Left cardiac atrium (tissue), 4 donors: ENCODE data around the gene LILRB3. TPM values are rescaled to one million over a fixed set of nuclear protein-coding genes. Genes with fewer than 3 reads are reported as not detected.
"Not testable (repeated sequence)": the region's sequence is repeated elsewhere in the genome, so short reads cannot be mapped to it uniquely, and the experiment has no call there.

ENCODE experiments used
- ATAC-seq, 2 donors: fragments of 200-7000 bp; cut with Tn5 transposase; one replicate each; pipeline ENCODE4 v1.9.1; 2020; ENCODE audit warnings: mild to moderate bottlenecking in 2 of 2, moderate library complexity in 2 of 2
- DNase-seq: peaks from one replicate; pipeline ENCODE4 v3.0.0-alpha.2; 2020
- intact Hi-C, 2 donors: fragments of 100-400 bp; cut with DNase I; formaldehyde crosslinking; loops; one replicate each; pipeline versions ENCODE4 v1.14.1 to v1.15.1; 2022 to 2023
- total RNA-seq, 2 donors: library from RNA; stranded (reverse); fragmentation: NEBNext Ultra II Directional; extraction: Animal tissue kit (Norgen Biotek cat#: 25700); gene quantifications; one replicate each; pipeline ENCODE4 v1.2.1, GENCODE V29; 2021
- donor health status: DM: no; HTN: yes; CAD: no.
- donor health status: DM: no; HTN: yes; CAD: no; lungs with severe emphysema.
- donor health status: DM: yes; HTN: yes; CAD: no.
- donor health status: Dilated cardiomyopathy.

Gene LILRB3
- total RNA-seq, 2 donors from 2014 or later: 8.5 to 10.5 TPM

DNA sequence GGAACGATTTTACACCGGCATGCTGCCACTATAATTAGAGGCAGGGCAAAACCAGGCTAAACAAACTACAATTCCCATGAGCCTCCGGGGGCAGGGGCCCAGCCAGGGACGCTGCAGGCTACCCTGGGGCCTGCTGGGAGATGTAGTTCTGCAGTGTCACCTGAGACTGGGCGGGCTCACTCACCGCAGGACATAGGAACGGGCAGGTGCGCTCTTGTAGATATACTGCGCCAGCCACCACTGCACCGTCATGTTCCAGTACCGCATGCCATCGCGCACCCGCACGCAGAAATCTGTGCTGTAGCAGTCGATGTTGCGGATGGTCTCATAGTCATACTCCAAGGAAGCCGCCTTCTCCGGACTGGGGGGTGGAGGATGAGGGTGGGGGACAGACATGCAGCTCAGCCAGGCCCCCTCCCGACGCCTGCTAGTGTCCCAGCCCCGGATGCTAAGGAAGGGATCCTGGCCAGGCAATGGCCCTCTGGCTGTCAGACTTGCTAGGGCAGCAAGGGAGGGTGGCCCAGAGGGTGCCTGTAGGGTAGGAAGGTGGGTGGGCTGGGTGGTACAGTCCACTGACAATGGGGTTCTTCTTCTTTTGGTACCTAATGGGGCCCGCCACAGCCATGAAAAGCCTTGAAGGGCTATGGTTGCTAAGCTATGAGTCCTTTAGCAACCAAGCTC is 44.1 kb downstream of the LILRB3 start:
- intact Hi-C loops: no loop called here
- DNase-seq (no peak), ATAC-seq (peak; percentile 74 to 81)

GRCh38 chr19:54173951-54174834 is 48.6 kb downstream of the LILRB3 start:
- intact Hi-C loops: no loop called here
- DNase-seq (no peak), ATAC-seq (no peak)

- no peak for DNase-seq
- intact Hi-C loops: no loop called here
Observed at GRCh38 chr19:54173359-54173699, 49.5 kb downstream of the LILRB3 start.

GRCh38 chr19:54172471-54173358 is 50.1 kb downstream of the LILRB3 start, which contains the start of gene TMC4:
TMC4 (minus strand) TSS chr19:54173160; CDS start chr19:54173117, 43 bp downstream.
- DNase-seq (no peak), ATAC-seq (peak; percentile 30 to 55)
- intact Hi-C loops: no loop called here

More at GRCh38 chr19:54173359-54173699, 49.5 kb downstream of the LILRB3 start:
- ATAC-seq: no peak

DNA sequence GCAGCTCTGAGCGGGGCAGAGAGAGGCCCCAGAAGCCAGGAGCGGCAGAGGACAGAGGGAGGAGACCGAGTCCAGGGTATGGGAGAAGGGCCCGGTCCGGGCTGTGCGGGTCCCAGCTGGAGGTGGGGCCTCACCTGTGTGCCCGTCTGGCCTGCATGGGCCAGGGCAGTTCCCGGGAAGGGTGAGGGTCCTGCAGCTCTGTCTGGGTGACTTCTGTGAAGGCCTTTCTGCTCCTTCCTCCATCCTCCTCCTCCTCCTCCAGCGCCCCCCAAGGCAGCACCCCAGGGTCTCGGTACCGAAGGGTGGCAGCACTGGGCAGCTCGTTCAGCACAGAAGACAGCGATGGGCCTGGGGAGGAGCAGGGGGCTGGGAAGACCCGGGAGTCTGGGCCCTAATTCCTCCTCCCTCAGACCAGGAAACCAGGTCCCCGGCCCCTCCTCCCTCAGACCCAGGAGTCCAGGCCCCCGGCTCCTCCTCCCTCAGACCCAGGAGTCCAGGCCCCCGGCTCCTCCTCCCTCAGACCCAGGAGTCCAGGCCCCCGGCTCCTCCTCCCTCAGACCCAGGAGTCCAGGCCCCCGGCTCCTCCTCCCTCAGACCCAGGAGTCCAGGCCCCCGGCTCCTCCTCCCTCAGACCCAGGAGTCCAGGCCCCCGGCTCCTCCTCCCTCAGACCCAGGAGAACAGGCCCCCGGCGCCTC is 50.9 kb downstream of the LILRB3 start:
- intact Hi-C loops, ATAC-seq, DNase-seq: not testable (repeated sequence)

GRCh38 chr19:54169149-54169740 is 53.6 kb downstream of the LILRB3 start:
- intact Hi-C loops: loop anchor here in 1 of 2 donors (5.0 kb wide), 1 partner anchor 63 kb away; no protein-coding TSS in a partner anchor
- DNase-seq (no peak), ATAC-seq (no peak)

DNA sequence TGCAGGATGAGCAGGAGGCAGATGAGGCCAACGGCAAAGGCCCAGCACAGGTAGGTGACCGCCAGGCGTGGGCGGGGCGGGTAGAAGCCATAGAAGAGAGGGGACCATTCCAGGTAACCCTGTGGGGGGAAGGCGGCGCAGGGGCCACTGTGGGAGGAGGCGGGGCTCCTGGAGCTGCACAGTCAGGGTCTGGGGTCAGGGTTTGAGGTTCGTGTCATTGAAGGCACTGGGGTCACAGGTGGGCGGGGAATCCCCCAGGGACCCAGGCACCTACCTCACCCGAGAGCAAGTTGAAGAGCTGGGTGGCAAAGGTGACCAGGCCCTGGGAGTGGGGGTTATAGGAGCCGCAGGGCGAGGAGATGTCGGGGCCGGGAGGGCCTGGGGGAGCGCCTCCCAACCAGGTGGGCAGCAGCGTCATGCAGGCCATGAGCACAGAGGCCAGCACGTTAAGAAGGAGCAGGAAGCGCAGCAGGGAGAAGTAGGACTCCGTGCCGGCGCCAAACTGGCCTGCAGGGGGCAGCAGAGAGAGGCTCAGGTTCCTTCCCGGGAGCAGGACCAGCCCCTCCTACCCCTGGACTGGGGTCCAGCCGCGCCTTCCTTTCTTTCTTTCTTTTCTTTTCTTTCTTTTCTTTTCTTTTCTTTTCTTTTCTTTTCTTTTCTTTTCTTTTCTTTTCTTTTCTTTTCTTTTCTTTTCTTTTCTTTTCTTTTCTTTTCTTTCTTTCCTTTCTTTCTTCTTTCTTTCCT is 54.5 kb downstream of the LILRB3 start:
- DNase-seq: peak; percentile 92
- ATAC-seq: peak; percentile 83 to 91
- intact Hi-C loops: loop anchor here (1.0 to 5.0 kb wide), 2 partner anchors 63 to 64 kb away; no protein-coding TSS in a partner anchor

Other genes starting within 250 kb of the LILRB3 start
- under 1 TPM in 1 of 2 donors, not detected in 1; 0.21 TPM for gene CACNG6, start 231.4 kb downstream of the LILRB3 start, total RNA-seq
- gene VSTM1, start 159.1 kb downstream of the LILRB3 start, total RNA-seq: under 1 TPM in 1 of 2 donors, not detected in 1; 0.29 TPM
- not detected for gene TARM1, start 141.6 kb downstream of the LILRB3 start, total RNA-seq
- 1 to 10 TPM; 1.4 to 1.9 TPM for gene OSCAR, start 122.2 kb downstream of the LILRB3 start, total RNA-seq
- 100 to 1,000 TPM; 272 to 373 TPM for gene NDUFA3, start 120.2 kb downstream of the LILRB3 start, total RNA-seq
- 10 to 100 TPM; 14.0 to 16.8 TPM for gene TFPT, start 107.3 kb downstream of the LILRB3 start, total RNA-seq
- 10 to 100 TPM; 39.3 to 43.2 TPM for gene PRPF31, start 107.3 kb downstream of the LILRB3 start, total RNA-seq
- 10 to 100 TPM; 18.9 to 21.4 TPM for gene CNOT3, start 85.2 kb downstream of the LILRB3 start, total RNA-seq
- 1 to 10 TPM; 7.0 to 7.2 TPM for gene LENG1, start 63.3 kb downstream of the LILRB3 start, total RNA-seq
- 1 to 10 TPM in 1 of 2 donors, under 1 TPM in 1; 0.38 to 1.1 TPM for gene TMC4, start 49.8 kb downstream of the LILRB3 start, total RNA-seq
- 10 to 100 TPM; 21.6 to 21.7 TPM for gene MBOAT7, start 33.4 kb downstream of the LILRB3 start, total RNA-seq
- gene TSEN34, start 31.7 kb downstream of the LILRB3 start, total RNA-seq: 10 to 100 TPM; 17.4 to 20.5 TPM
- gene RPS9, start 22.1 kb downstream of the LILRB3 start, total RNA-seq: 100 to 1,000 TPM; 738 to 776 TPM
- gene LILRA6, start 19.8 kb upstream of the LILRB3 start, total RNA-seq: 1 to 10 TPM; 6.0 to 6.5 TPM
- gene LILRB5, start 34.3 kb upstream of the LILRB3 start, total RNA-seq: 10 to 100 TPM; 15.1 to 21.4 TPM
- 1 to 10 TPM; 3.3 to 5.5 TPM for gene LILRB2, start 58.1 kb upstream of the LILRB3 start, total RNA-seq
- gene LILRA5, start 90.2 kb upstream of the LILRB3 start, total RNA-seq: 1 to 10 TPM; 3.7 to 4.7 TPM
- not detected for gene LILRA4, start 116.2 kb upstream of the LILRB3 start, total RNA-seq
- gene LAIR1, start 141.9 kb upstream of the LILRB3 start, total RNA-seq: 10 to 100 TPM; 16.2 to 26.8 TPM
- gene TTYH1, start 192.5 kb upstream of the LILRB3 start, total RNA-seq: 1 to 10 TPM; 1.9 to 3.0 TPM
- 10 to 100 TPM; 66.6 to 76.5 TPM for gene LENG8, start 226.2 kb upstream of the LILRB3 start, total RNA-seq
- gene LENG9, start 240.8 kb upstream of the LILRB3 start, total RNA-seq: 1 to 10 TPM; 3.3 to 5.4 TPM